Hepatocyte (in vitro differentiated cells): ENCODE measurements around the gene LUZP2. TPM values are rescaled to one million over a fixed set of nuclear protein-coding genes. Genes with fewer than 3 reads are reported as not detected.

Experiments used
- DNase-seq: peaks from one replicate; pipeline ENCODE4 v3.0.0-alpha.2; 2016; ENCODE audit warnings: low spot score
- H2AFZ ChIP-seq: fragments of 200-600 bp; sonication (generic); 2 replicates; pipeline ENCODE4 v1.6.0; 2016; ENCODE audit warnings: antibody characterized with exemption, mild to moderate bottlenecking
- H3K27ac ChIP-seq: fragments of 200-600 bp; sonication (generic); 2 replicates; pipeline ENCODE4 v1.5.1; 2016; ENCODE audit warnings: mild to moderate bottlenecking
- H3K27me3 ChIP-seq: fragments of 200-600 bp; sonication (generic); 2 replicates; pipeline ENCODE4 v1.6.1; 2016
- H3K36me3 ChIP-seq: fragments of 200-600 bp; sonication (generic); replicated peaks from 2 replicates; pipeline ENCODE4 v1.5.1; 2016; ENCODE audit warnings: low read depth; ENCODE audit not compliant: insufficient read depth
- H3K4me1 ChIP-seq: fragments of 200-600 bp; sonication (generic); 2 replicates; pipeline ENCODE4 v1.5.1; 2016; ENCODE audit warnings: mild to moderate bottlenecking, moderate library complexity; ENCODE audit not compliant: insufficient read depth
- H3K4me2 ChIP-seq: fragments of 200-600 bp; sonication (generic); 2 replicates; pipeline ENCODE4 v1.6.0; 2016
- H3K4me3 ChIP-seq: fragments of 200-600 bp; sonication (generic); 2 replicates; pipeline ENCODE4 v1.5.1; 2016; ENCODE audit warnings: mild to moderate bottlenecking
- H3K79me2 ChIP-seq: fragments of 200-600 bp; sonication (generic); 2 replicates; pipeline ENCODE4 v1.6.0; 2017; ENCODE audit warnings: mild to moderate bottlenecking
- H3K9me2 ChIP-seq: fragments of 200-600 bp; sonication (generic); replicated peaks from 2 replicates; pipeline ENCODE4 v1.6.0; 2017; ENCODE audit warnings: mild to moderate bottlenecking; ENCODE audit not compliant: insufficient read depth
- H3K9me3 ChIP-seq: fragments of 200-600 bp; sonication (generic); 2 replicates; pipeline ENCODE4 v1.5.1; 2016; ENCODE audit warnings: low read depth, mild to moderate bottlenecking
- H4K20me1 ChIP-seq: fragments of 200-600 bp; sonication (generic); 2 replicates; pipeline ENCODE4 v1.6.0; 2016; ENCODE audit warnings: mild to moderate bottlenecking; ENCODE audit not compliant: insufficient read depth, poor library complexity, severe bottlenecking
- EZH2 ChIP-seq: fragments of 200-600 bp; sonication (generic); IDR thresholded peaks from 2 replicates; pipeline ENCODE4 v1.6.1; 2016; ENCODE audit warnings: antibody characterized with exemption, mild to moderate bottlenecking, borderline replicate concordance
- EZH2phosphoT487 ChIP-seq: fragments of 200-600 bp; sonication (generic); IDR thresholded peaks from one replicate; pipeline ENCODE4 v1.6.1; 2018; ENCODE audit warnings: antibody characterized with exemption, mild to moderate bottlenecking, low read depth, moderate library complexity; ENCODE audit not compliant: unreplicated experiment, severe bottlenecking
- WGBS: methylation state at CpG from one replicate; pipeline ENCODE4 v1.1.6; 2016; ENCODE audit warnings: low lambda C conversion rate; ENCODE audit errors: missing lambda C conversion rate; 5-methylcytosine and 5-hydroxymethylcytosine counted together
- polyA plus RNA-seq: library from polyadenylated mRNA; unstranded; fragments of >200 nt; fragmentation: Nextera tagmentation; extraction: Ambion mirVana; gene quantifications from 2 replicates; pipeline ENCODE4 v1.2.1, GENCODE V29; 2016
- total RNA-seq: library from RNA; depleted of rRNA; stranded (reverse); fragments of >200 nt; gene quantifications from 2 replicates; pipeline ENCODE4 v1.2.3, GENCODE V29; 2014
- TF ChIP-seq, protein P1 (sequence below): fragments of 200-600 bp; sonication (generic); IDR thresholded peaks from 2 replicates; pipeline ENCODE4 v1.5.1; 2016; ENCODE audit warnings: antibody characterized with exemption, mild to moderate bottlenecking; ENCODE audit not compliant: poor library complexity

The LUZP2 gene
- total and polyA plus RNA-seq, 2 experiments from 2014 or later = 2.2 to 7.9 TPM

- Histone ChIP-seq H3K27me3 (no peaks in the 10 kb centered on the region), H3K27ac (no peak overlapping the region), H3K36me3 (no peaks in the 10 kb centered on the region), H3K4me2 (peak overlapping the region; percentile 29), H3K9me3 (no peaks in the 10 kb centered on the region), H4K20me1 (no peaks in the 10 kb centered on the region), H3K4me3 (no peak overlapping the region), H3K4me1 (no peaks in the 10 kb centered on the region), H3K79me2 (no peaks in the 10 kb centered on the region), H2AFZ (peak overlapping the region; percentile 9), H3K9me2 (no peaks in the 10 kb centered on the region)
- 48% methylated on average over 3 of the region's 3 CpGs for WGBS
- peak; percentile 6 for DNase-seq
- no peak for TF ChIP-seq EZH2phosphoT487
- TF ChIP-seq EZH2 = no peak
- TF ChIP-seq, protein P1, sequence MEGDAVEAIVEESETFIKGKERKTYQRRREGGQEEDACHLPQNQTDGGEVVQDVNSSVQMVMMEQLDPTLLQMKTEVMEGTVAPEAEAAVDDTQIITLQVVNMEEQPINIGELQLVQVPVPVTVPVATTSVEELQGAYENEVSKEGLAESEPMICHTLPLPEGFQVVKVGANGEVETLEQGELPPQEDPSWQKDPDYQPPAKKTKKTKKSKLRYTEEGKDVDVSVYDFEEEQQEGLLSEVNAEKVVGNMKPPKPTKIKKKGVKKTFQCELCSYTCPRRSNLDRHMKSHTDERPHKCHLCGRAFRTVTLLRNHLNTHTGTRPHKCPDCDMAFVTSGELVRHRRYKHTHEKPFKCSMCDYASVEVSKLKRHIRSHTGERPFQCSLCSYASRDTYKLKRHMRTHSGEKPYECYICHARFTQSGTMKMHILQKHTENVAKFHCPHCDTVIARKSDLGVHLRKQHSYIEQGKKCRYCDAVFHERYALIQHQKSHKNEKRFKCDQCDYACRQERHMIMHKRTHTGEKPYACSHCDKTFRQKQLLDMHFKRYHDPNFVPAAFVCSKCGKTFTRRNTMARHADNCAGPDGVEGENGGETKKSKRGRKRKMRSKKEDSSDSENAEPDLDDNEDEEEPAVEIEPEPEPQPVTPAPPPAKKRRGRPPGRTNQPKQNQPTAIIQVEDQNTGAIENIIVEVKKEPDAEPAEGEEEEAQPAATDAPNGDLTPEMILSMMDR = no peak
These were observed 237.9 kb downstream of the LUZP2 start for GRCh38 chr11:24734742-24735237.

- no peak for DNase-seq
- H3K4me1 ChIP-seq = no peaks in the 10 kb centered on the region
- no peaks in the 10 kb centered on the region for H3K36me3 ChIP-seq
- no peak overlapping the region for H3K4me2 ChIP-seq
- TF ChIP-seq EZH2 (no peak), EZH2phosphoT487 (no peak)
- TF ChIP-seq, protein P1 = no peak
- H3K9me2 ChIP-seq = no peaks in the 10 kb centered on the region
- H3K27me3 ChIP-seq = no peaks in the 10 kb centered on the region
- H4K20me1 ChIP-seq = no peaks in the 10 kb centered on the region
- 83% methylated on average over 2 of the region's 2 CpGs for WGBS
- H3K9me3 ChIP-seq = no peaks in the 10 kb centered on the region
- no peak overlapping the region for H3K4me3 ChIP-seq
- H3K27ac ChIP-seq = no peak overlapping the region
- no peak overlapping the region for H2AFZ ChIP-seq
- H3K79me2 ChIP-seq = no peaks in the 10 kb centered on the region
These were observed 242.1 kb downstream of the LUZP2 start for GRCh38 chr11:24738972-24739371.

DNA sequence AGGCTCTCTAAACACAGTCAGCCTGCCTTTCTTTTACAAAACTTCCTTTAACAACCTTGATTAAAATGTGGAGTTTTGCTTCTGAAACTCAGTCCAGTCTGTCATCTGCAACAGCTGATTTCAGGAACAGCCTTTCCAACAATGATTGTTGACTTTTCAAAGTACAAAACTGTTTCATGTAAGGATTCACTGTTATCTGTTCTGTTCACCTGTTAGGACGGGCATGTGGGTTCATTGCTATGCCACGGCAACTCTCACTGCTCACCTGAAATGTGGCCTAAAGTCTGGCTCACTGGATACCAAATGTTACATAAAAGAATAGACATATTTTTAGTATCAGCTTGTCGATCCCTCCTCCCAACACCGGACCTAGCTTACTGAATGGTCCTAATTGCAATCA, 242.8 kb downstream of the LUZP2 start:
- 80% methylated on average over 4 of the region's 4 CpGs for WGBS
- Histone ChIP-seq H3K27ac (no peak overlapping the region), H3K79me2 (no peaks in the 10 kb centered on the region), H4K20me1 (no peaks in the 10 kb centered on the region), H3K9me3 (no peaks in the 10 kb centered on the region), H3K4me3 (no peak overlapping the region), H2AFZ (no peak overlapping the region), H3K4me2 (no peak overlapping the region), H3K36me3 (no peaks in the 10 kb centered on the region), H3K9me2 (no peaks in the 10 kb centered on the region), H3K27me3 (no peaks in the 10 kb centered on the region), H3K4me1 (no peaks in the 10 kb centered on the region)
- no peak for TF ChIP-seq EZH2phosphoT487
- TF ChIP-seq, protein P1 = no peak
- no peak for TF ChIP-seq EZH2
- DNase-seq = no peak
